ENCODE results near the gene UBA1. TPM values are rescaled to one million over a fixed set of nuclear protein-coding genes. Genes with fewer than 3 reads are reported as not detected.

Gene UBA1
- total and polyA plus RNA-seq, 10 of the 15 experiments (the other 5 are each of a cell fraction or from before 2014, with no cell fraction given) = 60.4 to 314 (median 216) TPM

GRCh38 chrX:47240619-47241018 lies 47.0 kb downstream of the UBA1 start:
- no peak overlapping the region for H3K27ac ChIP-seq (ENCODE audit: control insufficient read depth, insufficient read depth)
- H3K4me2 ChIP-seq (ENCODE audit: control insufficient read depth, insufficient read depth) = no peak overlapping the region
- no peak for DNase-seq (ENCODE audit: low read depth, low spot score)
- intact Hi-C loops (cut with micrococcal nuclease; ENCODE audit: unreplicated experiment) = no loop called here
- H3K27me3 ChIP-seq (replicated peaks in 1 of 2; ENCODE audit: control insufficient read depth in 2 of 2, insufficient read depth in 2 of 2, low read length in 1 of 2) = no peaks in the 10 kb centered on the region
- ChIA-PET POLR2A (no interaction called here), SMC1A (ENCODE audit: uncharacterized antibody, unreplicated experiment) (no interaction called here), CTCF (interaction anchor here (0.9 to 1.0 kb wide), 2 partner anchors 39 to 514 kb away, joined by 3 read pairs; no protein-coding TSS in a partner anchor), RAD21 (ENCODE audit: unreplicated experiment) (no interaction called here)
- no peaks in the 10 kb centered on the region for H3K4me1 ChIP-seq (ENCODE audit: control insufficient read depth, insufficient read depth, low read length)
- no TSS peak for BruUV-seq (replicated peaks)
- H3K9ac ChIP-seq (ENCODE audit: control insufficient read depth, insufficient read depth, low read length) = no peak overlapping the region
- no peaks in the 10 kb centered on the region for H3K9me3 ChIP-seq (replicated peaks; ENCODE audit: control insufficient read depth, insufficient read depth, low read length)
- H2AFZ ChIP-seq (ENCODE audit: control insufficient read depth, low read depth, low read length) = no peak overlapping the region
- WGBS (ENCODE audit: insufficient coverage, insufficient replicate concordance, low lambda C conversion rate, missing lambda C conversion rate) = 87% methylated on average over 7 of the region's 7 CpGs
- H4K20me1 ChIP-seq (ENCODE audit: control insufficient read depth, insufficient read depth) = no peaks in the 10 kb centered on the region
- no peak overlapping the region for H3K4me3 ChIP-seq
- in situ Hi-C loops (cut with MboI) = no loop called here
- TF ChIP-seq WRNIP1 (IDR thresholded peaks at IDR 0.05; ENCODE audit: borderline replicate concordance, low read depth, low read length) = no peak
- TF ChIP-seq EGR1 (IDR thresholded peaks at IDR 0.05; ENCODE audit: borderline replicate concordance in 1 of 2, low read depth in 2 of 2, low read length in 2 of 2) = no peak
- no peak for TF ChIP-seq ASH2L (IDR thresholded peaks at IDR 0.05; ENCODE audit: borderline replicate concordance, low read depth)
- no peak for TF ChIP-seq MEF2A (IDR thresholded peaks at IDR 0.05; ENCODE audit: insufficient read depth, low read depth, low read length)
- TF ChIP-seq, protein P1, sequence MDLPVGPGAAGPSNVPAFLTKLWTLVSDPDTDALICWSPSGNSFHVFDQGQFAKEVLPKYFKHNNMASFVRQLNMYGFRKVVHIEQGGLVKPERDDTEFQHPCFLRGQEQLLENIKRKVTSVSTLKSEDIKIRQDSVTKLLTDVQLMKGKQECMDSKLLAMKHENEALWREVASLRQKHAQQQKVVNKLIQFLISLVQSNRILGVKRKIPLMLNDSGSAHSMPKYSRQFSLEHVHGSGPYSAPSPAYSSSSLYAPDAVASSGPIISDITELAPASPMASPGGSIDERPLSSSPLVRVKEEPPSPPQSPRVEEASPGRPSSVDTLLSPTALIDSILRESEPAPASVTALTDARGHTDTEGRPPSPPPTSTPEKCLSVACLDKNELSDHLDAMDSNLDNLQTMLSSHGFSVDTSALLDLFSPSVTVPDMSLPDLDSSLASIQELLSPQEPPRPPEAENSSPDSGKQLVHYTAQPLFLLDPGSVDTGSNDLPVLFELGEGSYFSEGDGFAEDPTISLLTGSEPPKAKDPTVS (IDR thresholded peaks at IDR 0.05; ENCODE audit: low read depth, low read length) = no peak
- TF ChIP-seq ETV6 (conservative IDR thresholded peaks at IDR 0.05 in 1 of 2, IDR thresholded peaks at IDR 0.05 in 1 of 2; ENCODE audit: borderline replicate concordance in 1 of 2, low read depth in 1 of 2) = no peak
- TF ChIP-seq CREB1 (IDR thresholded peaks at IDR 0.05; ENCODE audit: low read depth) = no peak
- TF ChIP-seq FOS (IDR thresholded peaks at IDR 0.05; ENCODE audit: borderline replicate concordance, extremely low read depth, insufficient read length) = no peak
- no peak for TF ChIP-seq RB1 (IDR thresholded peaks at IDR 0.05; ENCODE audit: borderline replicate concordance)
- no peak for ATAC-seq
- H3K36me3 ChIP-seq (ENCODE audit: control insufficient read depth in 2 of 2, insufficient read depth in 2 of 2, low read length in 1 of 2) = no peaks in the 10 kb centered on the region; a peak in 3 of 4 replicates
- FAIRE-seq = no peak
- H3K79me2 ChIP-seq (ENCODE audit: control insufficient read depth, insufficient read depth, low read length) = peaks cover 4% of the 10 kb centered on the region

Data from GM12878 (cell line).